SK-N-SH (cell line): Measurements from ENCODE around the gene RHOBTB1. TPM values are rescaled to one million over a fixed set of nuclear protein-coding genes. Genes with fewer than 3 reads are reported as not detected.

Experiments
- CTCF ChIA-PET: fragments of 300-600, 350-600 bp; formaldehyde crosslinking; extraction: SDS; loops from one replicate; lab custom pipeline; 2021; lab: Yijun Ruan, JAX
- POLR2A ChIA-PET: fragments of 350-600 bp; sonication (Branson Sonifier 250); formaldehyde crosslinking; extraction: SDS; loops from one replicate; lab custom pipeline; 2020; ENCODE audit warnings: antibody characterized with exemption, inconsistent platforms; lab: Yijun Ruan, JAX
- DNase-seq: peaks from one replicate; pipeline ENCODE4 v3.0.0; 2012
- H2AFZ ChIP-seq: fragments of 200-600 bp; sonication (generic); 2 replicates; pipeline ENCODE4 v1.8.1; 2016; ENCODE audit warnings: antibody characterized with exemption, mild to moderate bottlenecking, low read depth
- H3F3A ChIP-seq: fragments of 200-600 bp; sonication (generic); replicated peaks from 2 replicates; pipeline ENCODE3; 2016; ENCODE audit warnings: antibody characterized with exemption, mild to moderate bottlenecking; ENCODE audit not compliant: insufficient read depth
- H3K27ac ChIP-seq, 2 experiments: fragments of 200-500 bp in 1 of 2; fragments of 200-600 bp in 1 of 2; sonication (Bioruptor generic) in 1 of 2; sonication (generic), shearing (Covaris generic) in 1 of 2; 2 replicates each; pipeline versions ENCODE4 v1.5.1 to v1.6.1; 2014 to 2016; ENCODE audit warnings: low read depth in 2 of 2, inconsistent platforms in 1 of 2, low read length in 1 of 2, mild to moderate bottlenecking in 1 of 2, mixed read lengths in 1 of 2
- H3K27me3 ChIP-seq: fragments of 200-600 bp; sonication (generic), shearing (Covaris generic); 2 replicates; pipeline ENCODE4 v1.6.1; 2016; ENCODE audit warnings: mixed run types; ENCODE audit not compliant: insufficient read depth
- H3K36me3 ChIP-seq, 2 experiments: fragments of 200-500 bp in 1 of 2; fragments of 200-600 bp in 1 of 2; sonication (Bioruptor generic) in 1 of 2; sonication (generic) in 1 of 2; replicated peaks in 1 of 2; 2 replicates each; pipeline versions ENCODE3 to v1.5.1; 2014 to 2016; ENCODE audit warnings: low read length in 1 of 2, mild to moderate bottlenecking in 1 of 2; ENCODE audit not compliant: insufficient read depth in 2 of 2, control insufficient read depth in 1 of 2
- H3K4me1 ChIP-seq, 2 experiments: fragments of 200-500 bp in 1 of 2; fragments of 200-600 bp in 1 of 2; sonication (Bioruptor generic) in 1 of 2; sonication (generic), shearing (Covaris generic) in 1 of 2; 2 replicates each; pipeline versions ENCODE4 v1.5.1 to v1.6.1; 2014 to 2016; ENCODE audit warnings: low read depth in 1 of 2, low read length in 1 of 2, mixed run types in 1 of 2; ENCODE audit not compliant: insufficient read depth in 2 of 2, control insufficient read depth in 1 of 2
- H3K4me2 ChIP-seq: fragments of 200-600 bp; sonication (generic), shearing (Covaris generic); 2 replicates; pipeline ENCODE4 v1.6.1; 2017; ENCODE audit warnings: mixed run types
- H3K4me3 ChIP-seq, 2 experiments: fragments of 200-500 bp in 1 of 2; fragments of 200-600 bp in 1 of 2; sonication (Bioruptor generic) in 1 of 2; sonication (generic), shearing (Covaris generic) in 1 of 2; 2 replicates each; pipeline versions ENCODE4 v1.5.1 to v1.8.1; 2014 to 2016; ENCODE audit warnings: low read depth in 2 of 2, inconsistent platforms in 1 of 2, low read length in 1 of 2, mild to moderate bottlenecking in 1 of 2, mixed read lengths in 1 of 2, moderate library complexity in 1 of 2
- H3K79me2 ChIP-seq: fragments of 200-600 bp; sonication (generic); 2 replicates; pipeline ENCODE4 v1.8.1; 2017; ENCODE audit warnings: mild to moderate bottlenecking; ENCODE audit not compliant: insufficient read depth
- H3K9ac ChIP-seq: fragments of 200-600 bp; sonication (generic); 2 replicates; pipeline ENCODE4 v1.6.1; 2017; ENCODE audit warnings: mixed run types
- H3K9me2 ChIP-seq: fragments of 200-600 bp; sonication (generic); 2 replicates; pipeline ENCODE4 v1.6.1; 2017; ENCODE audit warnings: mixed run types
- H3K9me3 ChIP-seq: fragments of 200-600 bp; sonication (generic); 2 replicates; pipeline ENCODE4 v1.6.1; 2017; ENCODE audit warnings: mixed run types, mild to moderate bottlenecking, moderate library complexity
- H4K20me1 ChIP-seq: fragments of 200-600 bp; sonication (generic); 2 replicates; pipeline ENCODE4 v1.6.1; 2017; ENCODE audit warnings: mild to moderate bottlenecking, mixed run types; ENCODE audit not compliant: insufficient read depth
- CHD2 ChIP-seq: fragments of 150-350 bp; IDR thresholded peaks from 2 replicates; pipeline ENCODE4 v1.6.1; 2018; ENCODE audit warnings: low read length; ENCODE audit not compliant: partially characterized antibody
- FOXJ3 ChIP-seq: sonication (generic); formaldehyde crosslinking; IDR thresholded peaks from 2 replicates; pipeline ENCODE4 v1.5.1; 2020; ENCODE audit warnings: mild to moderate bottlenecking, missing genetic modification reagents
- GATA2 ChIP-seq: sonication (generic); formaldehyde crosslinking; IDR thresholded peaks from 2 replicates; pipeline ENCODE4 v1.5.0; 2020; ENCODE audit warnings: mild to moderate bottlenecking, missing genetic modification reagents
- MAX ChIP-seq: IDR thresholded peaks from 2 replicates; pipeline ENCODE4 v1.4.0; 2012; ENCODE audit warnings: low read depth
- NRF1 ChIP-seq: IDR thresholded peaks from 2 replicates; pipeline ENCODE4 v1.6.1; 2012; ENCODE audit warnings: low read depth, mild to moderate bottlenecking, low read length
- PBX3 ChIP-seq: IDR thresholded peaks from 2 replicates; pipeline ENCODE4; 2012
- POLR2AphosphoS5 ChIP-seq: IDR thresholded peaks from 2 replicates; pipeline ENCODE4 v1.6.1; 2012; ENCODE audit warnings: low read depth, low read length
- RXRA ChIP-seq: IDR thresholded peaks from 2 replicates; pipeline ENCODE4 v1.4.0; 2012; ENCODE audit warnings: low read depth, mild to moderate bottlenecking, borderline replicate concordance
- SMC3 ChIP-seq: IDR thresholded peaks from 2 replicates; pipeline ENCODE4 v1.6.1; 2012; ENCODE audit warnings: low read depth, low read length, improper control_type of control experiment
- TCF12 ChIP-seq: IDR thresholded peaks from 2 replicates; pipeline ENCODE4 v1.4.0; 2012
- TEAD4 ChIP-seq: IDR thresholded peaks from 2 replicates; pipeline ENCODE4 v1.4.0; 2012; ENCODE audit warnings: mild to moderate bottlenecking, borderline replicate concordance; ENCODE audit not compliant: insufficient read depth
- USF1 ChIP-seq: IDR thresholded peaks from 2 replicates; pipeline ENCODE4 v1.4.0; 2012; ENCODE audit warnings: low read depth, borderline replicate concordance
- USF2 ChIP-seq: fragments of 150-350 bp; IDR thresholded peaks from 2 replicates; pipeline ENCODE4 v1.6.1; 2017; ENCODE audit warnings: antibody characterized with exemption, low read length, low read depth, borderline replicate concordance
- ZBTB33 ChIP-seq: IDR thresholded peaks from 2 replicates; pipeline ENCODE4 v1.4.0; 2012; ENCODE audit warnings: low read depth, borderline replicate concordance
- WGBS: methylation state at CpG from one replicate; pipeline ENCODE4 v1.1.6; 2017; ENCODE audit warnings: low lambda C conversion rate; 5-methylcytosine and 5-hydroxymethylcytosine counted together
- polyA plus RNA-seq, 3 experiments: library from polyadenylated mRNA; depleted of rRNA; stranded (reverse); fragments of >200 nt; gene quantifications; 2 replicates each; pipeline ENCODE4 v1.2.3, GENCODE V29; 2012

Gene RHOBTB1
- polyA plus RNA-seq, 1 of the 3 experiments (the other 2 are of a cell fraction): 10.5 TPM

- H3K27ac ChIP-seq: no peak overlapping the region
- TF ChIP-seq USF1: no peak
- no peak for TF ChIP-seq ZBTB33
- TF ChIP-seq NRF1: no peak
- TF ChIP-seq USF2: no peak
- no peak for TF ChIP-seq PBX3
- no peak for TF ChIP-seq FOXJ3
- TF ChIP-seq MAX: no peak
- TF ChIP-seq CHD2: no peak
- no peak for TF ChIP-seq POLR2AphosphoS5
- no peak for TF ChIP-seq TCF12
- no peak for TF ChIP-seq RXRA
- TF ChIP-seq SMC3: no peak
- TF ChIP-seq GATA2: no peak
- TF ChIP-seq TEAD4: no peak
- H3K27me3 ChIP-seq: no peaks in the 10 kb centered on the region
- H3F3A ChIP-seq: peaks cover 18% of the 10 kb centered on the region
- no peak overlapping the region for H3K9ac ChIP-seq
- H3K9me3 ChIP-seq: no peaks in the 10 kb centered on the region
- ChIA-PET CTCF (no interaction called here), POLR2A (no interaction called here)
- peaks cover 0 to 6% of the 10 kb centered on the region in 2 experiments; a peak in 2 of 4 replicates for H3K4me1 ChIP-seq
- no peaks in the 10 kb centered on the region for H4K20me1 ChIP-seq
- no peak overlapping the region for H3K4me3 ChIP-seq
- no peak for DNase-seq
- 90% methylated on average over 3 of the region's 3 CpGs for WGBS
- no peak overlapping the region for H2AFZ ChIP-seq
- no peaks in the 10 kb centered on the region for H3K36me3 ChIP-seq
- H3K4me2 ChIP-seq: no peak overlapping the region
- H3K79me2 ChIP-seq: no peaks in the 10 kb centered on the region
- H3K9me2 ChIP-seq: no peaks in the 10 kb centered on the region
Observed at GRCh38 chr10:60970526-60970925, 26.5 kb upstream of the RHOBTB1 start.
